ENCODE data around the gene CBX5. TPM values are rescaled to one million over a fixed set of nuclear protein-coding genes. Genes with fewer than 3 reads are reported as not detected.

Gene CBX5
- total and polyA plus RNA-seq, 2 donors: 8.4 to 48.1 TPM

GRCh38 chr12:54296393-54297099 is 16.6 kb upstream of the CBX5 start:
- Histone ChIP-seq H3K9me3 (ENCODE audit: control insufficient read depth in 2 of 2, insufficient read depth in 1 of 2, low read length in 1 of 2) (no peaks in the 10 kb centered on the region), H3K4me1 (ENCODE audit: control insufficient read depth in 2 of 2, insufficient read depth in 2 of 2, low read length in 2 of 2) (peaks cover 3 to 15% of the 10 kb centered on the region in 2 donors), H3K27me3 (ENCODE audit: control insufficient read depth in 2 of 2, insufficient read depth in 1 of 2, low read length in 1 of 2) (peaks cover 10 to 28% of the 10 kb centered on the region in 2 donors), H3K36me3 (ENCODE audit: control insufficient read depth in 2 of 2, insufficient read depth in 2 of 2, low read length in 1 of 2) (peaks cover 3 to 4% of the 10 kb centered on the region in 2 donors), H3K27ac (ENCODE audit: low read depth in 1 of 2, low read length in 1 of 2) (no peak overlapping the region), H3K4me3 (ENCODE audit: low read length in 2 of 2) (no peak overlapping the region)
- WGBS: 75% methylated on average over 5 of the region's 5 CpGs
- no peak for DNase-seq (ENCODE audit: low read depth in 6 of 9, low spot score in 9 of 9)

- H3K9me3 ChIP-seq (ENCODE audit: control insufficient read depth in 2 of 2, insufficient read depth in 1 of 2, low read length in 1 of 2): no peaks in the 10 kb centered on the region
- peaks cover 3 to 4% of the 10 kb centered on the region in 2 donors for H3K36me3 ChIP-seq (ENCODE audit: control insufficient read depth in 2 of 2, insufficient read depth in 2 of 2, low read length in 1 of 2)
- peaks cover 8 to 13% of the 10 kb centered on the region in 2 donors for H3K27me3 ChIP-seq (ENCODE audit: control insufficient read depth in 2 of 2, insufficient read depth in 1 of 2, low read length in 1 of 2)
- no peak overlapping the region for H3K27ac ChIP-seq (ENCODE audit: low read depth in 1 of 2, low read length in 1 of 2)
- no peak for DNase-seq (ENCODE audit: low read depth in 6 of 9, low spot score in 9 of 9)
- 89% methylated on average over 9 of the region's 9 CpGs for whole genome bisulfite sequencing
- H3K4me3 ChIP-seq (ENCODE audit: low read length in 2 of 2): no peak overlapping the region
- peaks cover 0 to under 1% of the 10 kb centered on the region in 2 donors for H3K4me1 ChIP-seq (ENCODE audit: control insufficient read depth in 2 of 2, insufficient read depth in 2 of 2, low read length in 2 of 2)
These were observed 15.1 kb upstream of the CBX5 start for GRCh38 chr12:54294953-54295566.

DNA sequence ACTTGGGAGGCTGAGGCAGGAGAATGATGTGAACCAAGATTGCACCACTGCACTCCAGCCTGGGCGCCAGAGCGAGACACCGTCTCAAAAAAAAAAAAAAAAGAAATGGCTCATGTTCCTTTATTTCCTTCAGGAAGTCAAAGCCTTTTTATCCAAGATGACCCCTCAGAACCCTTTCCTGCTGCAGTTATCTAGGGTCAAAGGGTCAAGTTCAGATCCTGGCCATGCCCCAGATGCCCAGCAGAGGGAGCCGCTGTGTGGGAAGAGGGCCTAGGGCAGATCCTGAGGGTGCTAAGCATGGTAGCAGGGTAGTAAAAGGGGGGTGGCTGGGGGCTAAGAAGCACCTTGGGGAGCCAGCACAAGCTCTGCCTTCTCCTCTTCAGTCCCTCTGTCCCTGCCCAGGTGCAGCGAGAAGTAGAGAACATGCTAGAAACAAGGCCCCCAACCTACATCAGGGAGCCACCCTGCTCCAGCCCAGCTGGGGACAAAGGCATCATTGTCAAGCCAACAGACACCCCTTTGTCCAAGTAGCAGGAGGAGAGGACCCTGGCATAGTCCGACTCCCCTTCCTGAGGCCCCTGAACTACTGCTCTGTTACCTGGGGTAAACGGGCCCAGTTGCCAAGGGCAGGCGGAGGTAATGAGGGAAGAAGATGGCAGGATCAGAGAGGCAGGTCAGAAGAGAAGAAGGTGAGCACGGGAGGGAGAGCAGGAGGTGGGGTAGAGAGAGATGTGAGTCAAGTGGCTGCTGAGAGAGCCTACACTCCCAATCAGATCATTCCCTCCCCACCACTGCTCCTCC is 14.4 kb upstream of the CBX5 start:
- Histone ChIP-seq H3K9me3 (ENCODE audit: control insufficient read depth in 2 of 2, insufficient read depth in 1 of 2, low read length in 1 of 2) (no peaks in the 10 kb centered on the region), H3K27me3 (ENCODE audit: control insufficient read depth in 2 of 2, insufficient read depth in 1 of 2, low read length in 1 of 2) (peaks cover 4 to 6% of the 10 kb centered on the region in 2 donors), H3K27ac (ENCODE audit: low read depth in 1 of 2, low read length in 1 of 2) (no peak overlapping the region), H3K4me1 (ENCODE audit: control insufficient read depth in 2 of 2, insufficient read depth in 2 of 2, low read length in 2 of 2) (no peaks in the 10 kb centered on the region), H3K4me3 (ENCODE audit: low read length in 2 of 2) (no peak overlapping the region), H3K36me3 (ENCODE audit: control insufficient read depth in 2 of 2, insufficient read depth in 2 of 2, low read length in 1 of 2) (peaks cover 8% of the 10 kb centered on the region in 2 donors)
- 72% methylated on average over 9 of the region's 9 CpGs for WGBS
- DNase-seq (ENCODE audit: low read depth in 6 of 9, low spot score in 9 of 9): peak in 3 of 9 donors; percentile 40 to 52 (median 46)

DNA sequence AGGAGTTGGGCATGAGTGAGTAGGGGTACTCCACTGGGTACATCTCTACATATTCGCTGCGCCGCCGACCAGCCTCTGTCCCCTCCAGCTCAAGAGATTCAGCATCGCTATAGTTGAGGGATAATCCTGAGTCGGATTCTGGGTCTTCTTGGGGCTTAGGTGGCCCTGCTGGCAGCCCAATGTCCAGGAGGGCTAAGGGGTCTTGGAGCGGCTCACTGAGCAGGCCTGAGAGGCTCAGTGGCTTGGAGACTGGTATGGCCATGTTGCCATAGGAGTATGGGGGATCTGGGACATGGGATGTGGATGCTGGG is 13.0 kb upstream of the CBX5 start:
- peaks cover 16 to 21% of the 10 kb centered on the region in 2 donors for H3K36me3 ChIP-seq (ENCODE audit: control insufficient read depth in 2 of 2, insufficient read depth in 2 of 2, low read length in 1 of 2)
- no peaks in the 10 kb centered on the region for H3K9me3 ChIP-seq (ENCODE audit: control insufficient read depth in 2 of 2, insufficient read depth in 1 of 2, low read length in 1 of 2)
- H3K4me1 ChIP-seq (ENCODE audit: control insufficient read depth in 2 of 2, insufficient read depth in 2 of 2, low read length in 2 of 2): no peaks in the 10 kb centered on the region
- WGBS: 97% methylated on average over 7 of the region's 7 CpGs
- no peak overlapping the region for H3K27ac ChIP-seq (ENCODE audit: low read depth in 1 of 2, low read length in 1 of 2)
- H3K27me3 ChIP-seq (ENCODE audit: control insufficient read depth in 2 of 2, insufficient read depth in 1 of 2, low read length in 1 of 2): no peaks in the 10 kb centered on the region
- DNase-seq (ENCODE audit: low read depth in 6 of 9, low spot score in 9 of 9): no peak
- no peak overlapping the region for H3K4me3 ChIP-seq (ENCODE audit: low read length in 2 of 2)

- Histone ChIP-seq H3K9me3 (ENCODE audit: control insufficient read depth in 2 of 2, insufficient read depth in 1 of 2, low read length in 1 of 2) (no peaks in the 10 kb centered on the region), H3K4me3 (ENCODE audit: low read length in 2 of 2) (no peak overlapping the region), H3K27me3 (ENCODE audit: control insufficient read depth in 2 of 2, insufficient read depth in 1 of 2, low read length in 1 of 2) (no peaks in the 10 kb centered on the region), H3K36me3 (ENCODE audit: control insufficient read depth in 2 of 2, insufficient read depth in 2 of 2, low read length in 1 of 2) (peaks cover 22 to 27% of the 10 kb centered on the region in 2 donors), H3K4me1 (ENCODE audit: control insufficient read depth in 2 of 2, insufficient read depth in 2 of 2, low read length in 2 of 2) (no peaks in the 10 kb centered on the region), H3K27ac (ENCODE audit: low read depth in 1 of 2, low read length in 1 of 2) (no peak overlapping the region)
- no peak for DNase-seq (ENCODE audit: low read depth in 6 of 9, low spot score in 9 of 9)
- WGBS: 96% methylated on average over 30 of the region's 30 CpGs
These were observed 12.4 kb upstream of the CBX5 start for GRCh38 chr12:54292083-54292930.

DNA sequence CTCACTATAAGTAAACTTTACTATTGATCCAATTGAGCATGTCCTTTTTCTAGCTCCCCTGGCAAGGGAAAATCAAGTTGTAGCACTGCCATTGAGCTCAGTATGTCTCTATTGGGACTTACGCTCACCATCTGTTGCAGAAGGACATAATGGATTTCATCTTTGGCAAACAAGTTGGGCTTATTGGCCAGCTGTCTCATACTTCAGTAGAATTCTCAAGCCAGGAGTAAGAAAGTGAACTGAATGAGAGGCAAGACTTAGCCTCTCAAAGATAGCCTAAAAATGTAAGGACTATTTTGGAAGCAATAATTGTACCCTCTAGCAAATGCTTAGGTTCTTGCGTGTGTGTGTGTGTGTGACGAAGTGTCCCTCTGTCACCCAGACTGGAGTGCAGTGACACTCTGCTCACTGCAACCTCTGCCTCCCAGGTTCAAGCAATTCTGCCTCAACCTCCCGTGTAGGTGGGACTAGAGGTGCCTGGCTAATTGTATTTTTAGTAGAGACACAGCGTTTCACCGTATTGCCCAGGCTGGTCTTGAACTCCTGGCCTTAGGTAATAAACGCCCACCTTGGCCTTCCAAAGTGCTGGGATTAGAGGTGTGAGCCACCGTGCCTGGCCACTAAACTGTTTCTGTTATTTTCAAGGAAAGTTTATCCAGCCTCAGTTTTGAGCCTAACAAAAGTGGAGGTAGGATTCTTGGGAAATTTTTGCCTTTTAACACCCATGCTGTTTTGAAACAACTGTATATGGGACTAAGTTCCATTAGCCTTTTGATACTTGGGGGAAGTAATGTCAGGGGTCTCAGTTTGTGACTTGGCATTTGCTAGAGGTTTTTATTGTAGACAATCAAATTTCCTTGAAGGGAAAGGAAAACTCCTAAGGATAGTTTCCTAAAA is 7.6 kb upstream of the CBX5 start:
- Histone ChIP-seq H3K4me3 (ENCODE audit: low read length in 2 of 2) (no peak overlapping the region), H3K27me3 (ENCODE audit: control insufficient read depth in 2 of 2, insufficient read depth in 1 of 2, low read length in 1 of 2) (no peaks in the 10 kb centered on the region), H3K27ac (ENCODE audit: low read depth in 1 of 2, low read length in 1 of 2) (no peak overlapping the region), H3K4me1 (ENCODE audit: control insufficient read depth in 2 of 2, insufficient read depth in 2 of 2, low read length in 2 of 2) (peaks cover 12 to 22% of the 10 kb centered on the region in 2 donors), H3K9me3 (ENCODE audit: control insufficient read depth in 2 of 2, insufficient read depth in 1 of 2, low read length in 1 of 2) (no peaks in the 10 kb centered on the region), H3K36me3 (ENCODE audit: control insufficient read depth in 2 of 2, insufficient read depth in 2 of 2, low read length in 1 of 2) (peaks cover 52 to 66% of the 10 kb centered on the region in 2 donors)
- DNase-seq (ENCODE audit: low read depth in 6 of 9, low spot score in 9 of 9): no peak
- 91% methylated on average over 8 of the region's 8 CpGs for WGBS

GRCh38 chr12:54286042-54287030 is 6.4 kb upstream of the CBX5 start:
- H3K36me3 ChIP-seq (ENCODE audit: control insufficient read depth in 2 of 2, insufficient read depth in 2 of 2, low read length in 1 of 2): peaks cover 50 to 78% of the 10 kb centered on the region in 2 donors
- H3K27ac ChIP-seq (ENCODE audit: low read depth in 1 of 2, low read length in 1 of 2): no peak overlapping the region
- WGBS: 89% methylated on average over 12 of the region's 12 CpGs
- no peaks in the 10 kb centered on the region for H3K9me3 ChIP-seq (ENCODE audit: control insufficient read depth in 2 of 2, insufficient read depth in 1 of 2, low read length in 1 of 2)
- no peak overlapping the region for H3K4me3 ChIP-seq (ENCODE audit: low read length in 2 of 2)
- DNase-seq (ENCODE audit: low read depth in 6 of 9, low spot score in 9 of 9): no peak
- peaks cover 13 to 25% of the 10 kb centered on the region in 2 donors for H3K4me1 ChIP-seq (ENCODE audit: control insufficient read depth in 2 of 2, insufficient read depth in 2 of 2, low read length in 2 of 2)
- no peaks in the 10 kb centered on the region for H3K27me3 ChIP-seq (ENCODE audit: control insufficient read depth in 2 of 2, insufficient read depth in 1 of 2, low read length in 1 of 2)

Data from thymus (tissue), 11 donors.